HFF-Myc (cell line): ENCODE data around the gene SLC22A4.

ENCODE experiments used
- DNase-seq: peaks from one replicate; pipeline ENCODE4 v3.0.0-alpha.2; 2011; ENCODE audit warnings: low read depth; ENCODE audit errors: extremely low read depth
- H3K4me3 ChIP-seq: replicated peaks from 2 replicates; pipeline ENCODE4 v1.5.1; 2011; ENCODE audit warnings: low read depth, mild to moderate bottlenecking, control low read depth, low read length
- CTCF ChIP-seq: IDR thresholded peaks from 2 replicates; pipeline ENCODE4 v1.5.1; 2012; ENCODE audit warnings: mild to moderate bottlenecking, low read depth, low read length, control low read depth; ENCODE audit errors: missing control alignments

SLC22A4 gene

GRCh38 chr5:132385326-132386105 is 91.3 kb downstream of the SLC22A4 start:
- no peak overlapping the region for H3K4me3 ChIP-seq
- peak; percentile 53 for DNase-seq
- peak; percentile 67 for TF ChIP-seq CTCF

GRCh38 chr5:132386644-132387286 is 92.6 kb downstream of the SLC22A4 start:
- peak; percentile 84 for TF ChIP-seq CTCF
- no peak for DNase-seq
- no peak overlapping the region for H3K4me3 ChIP-seq

GRCh38 chr5:132387640-132388117 is 93.5 kb downstream of the SLC22A4 start:
- no peak for TF ChIP-seq CTCF
- H3K4me3 ChIP-seq: no peak overlapping the region
- peak; percentile 97 for DNase-seq

GRCh38 chr5:132388244-132389050 is 94.3 kb downstream of the SLC22A4 start:
- no peak overlapping the region for H3K4me3 ChIP-seq
- no peak for TF ChIP-seq CTCF
- no peak for DNase-seq

DNA sequence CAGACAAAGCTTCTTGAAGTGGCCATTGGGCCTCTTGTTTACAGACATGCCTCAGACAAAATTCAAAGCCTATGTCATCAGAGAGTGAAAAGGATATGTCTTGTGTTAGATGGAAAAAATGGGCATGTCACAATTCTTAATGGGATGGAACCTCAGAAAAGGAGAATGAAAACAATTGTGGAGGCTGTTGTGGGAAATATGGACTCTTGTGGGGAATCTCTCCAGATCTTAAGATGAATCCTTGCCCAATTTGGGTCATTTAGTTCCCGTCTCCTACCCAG is 94.8 kb downstream of the SLC22A4 start:
- H3K4me3 ChIP-seq: no peak overlapping the region
- no peak for TF ChIP-seq CTCF
- no peak for DNase-seq

DNA sequence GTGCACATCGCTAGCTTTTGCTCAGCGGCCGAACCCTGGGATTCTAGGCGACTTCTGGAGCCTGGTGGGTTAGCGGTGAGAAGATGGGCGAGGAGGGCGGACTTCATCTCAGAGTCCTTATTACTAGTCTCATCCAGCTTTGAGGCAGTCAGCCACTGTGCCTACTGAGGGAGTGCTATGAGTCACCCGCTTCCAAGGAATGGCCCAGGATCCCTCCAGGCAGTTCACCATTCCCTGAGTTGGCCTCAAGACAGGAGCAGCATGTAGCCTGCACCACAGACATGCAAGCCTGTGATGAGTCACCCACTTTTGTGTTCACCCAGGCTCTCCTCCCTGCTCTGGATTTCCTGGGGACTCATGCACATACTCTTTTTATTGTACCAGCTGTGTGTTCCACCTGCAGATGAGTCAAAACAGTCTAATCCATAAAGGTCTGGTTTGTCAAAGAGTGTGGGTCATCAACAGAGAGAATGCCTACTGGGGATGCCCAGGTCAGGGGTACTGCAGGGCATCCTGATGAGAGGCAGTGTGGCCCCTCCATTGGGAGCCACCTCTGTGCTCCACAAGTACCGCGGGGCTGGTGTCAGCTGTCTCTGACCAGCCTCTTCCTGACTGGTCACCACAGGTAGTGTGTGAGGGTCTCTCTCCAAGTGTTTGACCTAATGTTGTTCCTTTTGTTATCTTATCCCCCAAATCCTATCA is 95.5 kb downstream of the SLC22A4 start:
- DNase-seq: peak; percentile 99
- no peak overlapping the region for H3K4me3 ChIP-seq
- no peak for TF ChIP-seq CTCF
